ENCODE measurements around the gene C11orf71. TPM values are rescaled to one million over a fixed set of nuclear protein-coding genes. Genes with fewer than 3 reads are reported as not detected.

The C11orf71 gene
- total and polyA plus RNA-seq, 12 donors, result 3.7 to 14.4 (median 10.7) TPM

GRCh38 chr11:114350022-114350421 is 50.3 kb downstream of the C11orf71 start:
- WGBS, 2 donors, result 82 to 84% methylated on average over 10 of the region's 10 CpGs
- no peak for ATAC-seq
- intact Hi-C loops (cut with DNase I), result no loop called here

More at GRCh38 chr11:114350022-114350421, 50.3 kb downstream of the C11orf71 start:
- peaks cover 0 to 8% (median 0%) of the 10 kb centered on the region in 9 donors for H3K4me1 ChIP-seq
- H3K4me3 ChIP-seq, result no peak overlapping the region
- H3K27ac ChIP-seq, result no peak overlapping the region
- no peak for TF ChIP-seq CTCF (IDR thresholded peaks at IDR 0.05)
- no peaks in the 10 kb centered on the region for H3K9me3 ChIP-seq
- DNase-seq, result no peak
- H3K27me3 ChIP-seq, result no peaks in the 10 kb centered on the region
- H3K36me3 ChIP-seq, result no peaks in the 10 kb centered on the region

Other genes with a start within 250 kb of the C11orf71 start
- gene NNMT, start 104.1 kb downstream of the C11orf71 start, total RNA-seq, result 100 to 1,000 TPM in 1 of 10 donors, 10 to 100 TPM in 8, 1 to 10 TPM in 1; 6.9 to 111 (median 19.8) TPM
- gene NNMT, start 104.1 kb downstream of the C11orf71 start, polyA plus RNA-seq, result 100 to 1,000 TPM in 1 of 2 donors, 10 to 100 TPM in 1; 83.2 to 114 TPM
- gene RBM7, start 155 bp upstream of the C11orf71 start, total RNA-seq, result 10 to 100 TPM; 16.8 to 29.3 (median 21.3) TPM
- 1 to 10 TPM; 3.9 to 7.9 TPM for gene RBM7, start 155 bp upstream of the C11orf71 start, polyA plus RNA-seq
- gene REXO2, start 39.0 kb upstream of the C11orf71 start, total RNA-seq, result 100 to 1,000 TPM; 140 to 204 (median 174) TPM
- 100 to 1,000 TPM in 1 of 2 donors, 10 to 100 TPM in 1; 85.4 to 142 TPM for gene REXO2, start 39.0 kb upstream of the C11orf71 start, polyA plus RNA-seq
- gene NXPE1, start 159.4 kb upstream of the C11orf71 start, total RNA-seq, result not detected
- under 1 TPM in 1 of 2 donors, not detected in 1; 0.03 TPM for gene NXPE1, start 159.4 kb upstream of the C11orf71 start, polyA plus RNA-seq
- gene NXPE4, start 195.3 kb upstream of the C11orf71 start, total RNA-seq, result not detected
- not detected for gene NXPE4, start 195.3 kb upstream of the C11orf71 start, polyA plus RNA-seq

Measured in heart right ventricle (tissue), 16 donors.